Measurements from ENCODE around the gene TEDDM1. TPM values are rescaled to one million over a fixed set of nuclear protein-coding genes. Genes with fewer than 3 reads are reported as not detected.

TEDDM1 gene
- total RNA-seq, 3 donors from 2014 or later: not detected

GRCh38 chr1:182366596-182366995 is 33.9 kb downstream of the TEDDM1 start:
- TF ChIP-seq POLR2AphosphoS5 (IDR thresholded peaks at IDR 0.05) (no peak), POLR2A (IDR thresholded peaks at IDR 0.05) (no peak), CTCF (IDR thresholded peaks at IDR 0.05) (no peak)
- no peak for DNase-seq (ENCODE audit: low spot score in 2 of 2)
- intact Hi-C loops (cut with DNase I; ENCODE audit: low total_unique reads): loop anchor here (5.0 kb wide), 1 partner anchor 631 kb away; no protein-coding TSS in a partner anchor

GRCh38 chr1:182359645-182360044 is 40.8 kb downstream of the TEDDM1 start:
- no peak for DNase-seq (ENCODE audit: low spot score in 2 of 2)
- no peaks in the 10 kb centered on the region for H3K4me1 ChIP-seq
- no peaks in the 10 kb centered on the region for H3K27me3 ChIP-seq
- H3K36me3 ChIP-seq: no peaks in the 10 kb centered on the region
- intact Hi-C loops (cut with DNase I; ENCODE audit: low total_unique reads): no loop called here
- H3K9me3 ChIP-seq: no peaks in the 10 kb centered on the region
- TF ChIP-seq POLR2AphosphoS5 (IDR thresholded peaks at IDR 0.05) (no peak), POLR2A (IDR thresholded peaks at IDR 0.05) (no peak), CTCF (IDR thresholded peaks at IDR 0.05) (no peak)
- no peak overlapping the region for H3K27ac ChIP-seq
- no peak overlapping the region for H3K4me3 ChIP-seq

More at GRCh38 chr1:182366596-182366995, 33.9 kb downstream of the TEDDM1 start:
- H3K4me1 ChIP-seq: no peaks in the 10 kb centered on the region
- no peak overlapping the region for H3K4me3 ChIP-seq
- H3K27me3 ChIP-seq: no peaks in the 10 kb centered on the region
- H3K36me3 ChIP-seq: no peaks in the 10 kb centered on the region
- H3K9me3 ChIP-seq: no peaks in the 10 kb centered on the region
- no peak overlapping the region for H3K27ac ChIP-seq

- no peak for DNase-seq (ENCODE audit: low spot score in 2 of 2)
- intact Hi-C loops (cut with DNase I; ENCODE audit: low total_unique reads): no loop called here
- H3K27ac ChIP-seq: no peak overlapping the region
- no peaks in the 10 kb centered on the region for H3K9me3 ChIP-seq
- no peaks in the 10 kb centered on the region for H3K36me3 ChIP-seq
- no peak for TF ChIP-seq POLR2AphosphoS5 (IDR thresholded peaks at IDR 0.05)
- no peak for TF ChIP-seq CTCF (IDR thresholded peaks at IDR 0.05)
- no peak for TF ChIP-seq POLR2A (IDR thresholded peaks at IDR 0.05)
- H3K4me3 ChIP-seq: no peak overlapping the region
- no peaks in the 10 kb centered on the region for H3K27me3 ChIP-seq
- no peaks in the 10 kb centered on the region for H3K4me1 ChIP-seq
Observed at GRCh38 chr1:182357913-182358312, 42.6 kb downstream of the TEDDM1 start.

- intact Hi-C loops (cut with DNase I; ENCODE audit: low total_unique reads): no loop called here
- Histone ChIP-seq H3K27me3 (no peaks in the 10 kb centered on the region), H3K27ac (no peak overlapping the region), H3K9me3 (no peaks in the 10 kb centered on the region), H3K4me3 (no peak overlapping the region), H3K4me1 (no peaks in the 10 kb centered on the region), H3K36me3 (no peaks in the 10 kb centered on the region)
- TF ChIP-seq POLR2AphosphoS5 (IDR thresholded peaks at IDR 0.05) (no peak), CTCF (IDR thresholded peaks at IDR 0.05) (no peak), POLR2A (IDR thresholded peaks at IDR 0.05) (no peak)
- DNase-seq (ENCODE audit: low spot score in 2 of 2): no peak
Observed at GRCh38 chr1:182357171-182357570, 43.3 kb downstream of the TEDDM1 start.

- no peak for TF ChIP-seq POLR2A (IDR thresholded peaks at IDR 0.05)
- no peak for TF ChIP-seq POLR2AphosphoS5 (IDR thresholded peaks at IDR 0.05)
- TF ChIP-seq CTCF (IDR thresholded peaks at IDR 0.05): no peak
- no peaks in the 10 kb centered on the region for H3K36me3 ChIP-seq
- no peaks in the 10 kb centered on the region for H3K27me3 ChIP-seq
- intact Hi-C loops (cut with DNase I; ENCODE audit: low total_unique reads): no loop called here
- H3K9me3 ChIP-seq: no peaks in the 10 kb centered on the region
- no peak for DNase-seq (ENCODE audit: low spot score in 2 of 2)
- H3K4me1 ChIP-seq: no peaks in the 10 kb centered on the region
- H3K27ac ChIP-seq: no peak overlapping the region
- no peak overlapping the region for H3K4me3 ChIP-seq
Observed at GRCh38 chr1:182355723-182356098, 44.8 kb downstream of the TEDDM1 start.
